ENCODE results near the gene SUSD1. TPM values are rescaled to one million over a fixed set of nuclear protein-coding genes. Genes with fewer than 3 reads are reported as not detected.
A peak's percentile ranks its signal among the peaks of the same experiment; 100 is the strongest.

The SUSD1 gene
- total RNA-seq, 1 experiment from 2014 or later = 14.5 TPM

DNA sequence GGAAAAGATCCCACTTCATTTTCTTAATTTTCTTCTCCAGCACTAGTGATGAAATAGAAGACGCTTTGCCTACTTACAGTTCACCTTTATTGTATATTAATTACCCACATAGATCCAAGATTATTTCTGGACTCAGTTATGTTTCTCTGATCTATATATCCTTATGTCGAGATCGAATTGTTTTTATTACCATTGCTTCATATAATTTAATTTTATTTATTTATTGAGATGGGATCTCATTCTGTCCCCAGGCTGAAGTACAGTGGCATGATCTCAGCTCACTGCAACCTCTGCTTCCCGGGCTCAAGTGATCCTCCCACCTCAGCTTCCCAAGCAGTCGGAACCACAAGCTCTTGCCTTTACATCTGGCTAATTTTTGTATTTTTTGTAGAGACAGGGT is 157.2 kb downstream of the SUSD1 start:
- H3K9ac ChIP-seq (ENCODE audit: low read length) = no peak overlapping the region
- H3K9me2 ChIP-seq (replicated peaks; ENCODE audit: insufficient read depth, low read length) = no peaks in the 10 kb centered on the region
- no peak for DNase-seq
- H2AFZ ChIP-seq (ENCODE audit: low read length) = no peak overlapping the region
- H3K79me2 ChIP-seq (ENCODE audit: low read length) = no peaks in the 10 kb centered on the region
- no peak overlapping the region for H3K4me3 ChIP-seq (ENCODE audit: low read length)
- H3K27ac ChIP-seq (ENCODE audit: low read length) = no peak overlapping the region
- H3K27me3 ChIP-seq (ENCODE audit: low read length) = no peaks in the 10 kb centered on the region
- H3K9me3 ChIP-seq (ENCODE audit: low read length) = no peaks in the 10 kb centered on the region
- H3K4me1 ChIP-seq (ENCODE audit: low read length) = peaks cover 10% of the 10 kb centered on the region
- no peaks in the 10 kb centered on the region for H3K36me3 ChIP-seq (ENCODE audit: insufficient read depth, low read length)
- H3K4me2 ChIP-seq (ENCODE audit: low read depth, low read length, poor library complexity, severe bottlenecking) = no peak overlapping the region
- no peaks in the 10 kb centered on the region for H4K20me1 ChIP-seq (ENCODE audit: insufficient read depth, low read depth, low read length)

DNA sequence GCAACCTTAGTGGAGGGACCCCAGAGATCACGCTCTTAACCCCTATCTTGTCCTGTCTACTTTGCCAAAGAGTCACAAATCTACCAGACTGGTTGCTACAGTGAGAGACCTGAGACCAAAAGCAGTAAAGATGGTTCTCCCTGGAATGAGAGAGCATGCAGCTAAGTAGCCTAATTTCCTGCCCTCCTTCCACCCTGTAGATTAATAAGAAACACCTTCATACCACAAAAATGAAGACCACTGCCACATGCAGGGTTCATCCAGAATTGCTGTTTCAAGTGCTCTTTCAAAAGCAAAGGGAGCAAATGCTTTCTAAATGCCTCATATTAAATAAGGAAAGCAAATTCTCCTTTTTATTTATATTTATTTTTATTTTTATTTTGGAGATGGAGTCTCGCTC is 159.4 kb downstream of the SUSD1 start:
- Histone ChIP-seq H3K27ac (ENCODE audit: low read length) (no peak overlapping the region), H4K20me1 (ENCODE audit: insufficient read depth, low read depth, low read length) (no peaks in the 10 kb centered on the region), H3K9me3 (ENCODE audit: low read length) (no peaks in the 10 kb centered on the region), H3K9ac (ENCODE audit: low read length) (no peak overlapping the region), H2AFZ (ENCODE audit: low read length) (no peak overlapping the region), H3K4me3 (ENCODE audit: low read length) (no peak overlapping the region), H3K27me3 (ENCODE audit: low read length) (no peaks in the 10 kb centered on the region), H3K79me2 (ENCODE audit: low read length) (no peaks in the 10 kb centered on the region), H3K4me2 (ENCODE audit: low read depth, low read length, poor library complexity, severe bottlenecking) (no peak overlapping the region), H3K4me1 (ENCODE audit: low read length) (peaks cover 21% of the 10 kb centered on the region), H3K9me2 (replicated peaks; ENCODE audit: insufficient read depth, low read length) (no peaks in the 10 kb centered on the region), H3K36me3 (ENCODE audit: insufficient read depth, low read length) (no peaks in the 10 kb centered on the region)
- no peak for DNase-seq

- Histone ChIP-seq H2AFZ (ENCODE audit: low read length) (no peak overlapping the region), H3K4me2 (ENCODE audit: low read depth, low read length, poor library complexity, severe bottlenecking) (no peak overlapping the region), H3K27ac (ENCODE audit: low read length) (no peak overlapping the region)
Observed at GRCh38 chr9:112015149-112015548, 159.9 kb downstream of the SUSD1 start.

DNA sequence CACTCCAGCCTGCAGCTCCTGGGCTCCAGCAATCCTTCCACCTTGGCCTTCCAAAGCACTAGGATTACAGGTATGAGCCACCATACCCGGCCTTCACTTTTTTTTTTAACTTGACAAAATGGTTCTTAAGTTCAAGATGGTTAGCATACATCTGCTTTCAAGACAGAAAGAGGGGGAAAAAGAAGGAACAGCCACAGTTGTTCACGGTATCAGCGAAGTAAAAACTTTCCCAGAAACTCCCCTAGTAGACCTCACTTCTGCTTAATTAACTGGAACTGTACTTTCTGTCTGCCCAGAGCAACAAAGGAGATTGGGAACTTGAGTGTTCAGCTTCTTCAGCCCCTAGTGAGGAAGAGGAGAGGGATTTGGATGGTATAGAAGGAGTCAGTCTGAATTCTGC is 161.8 kb downstream of the SUSD1 start:
- Histone ChIP-seq H2AFZ (ENCODE audit: low read length) (no peak overlapping the region), H4K20me1 (ENCODE audit: insufficient read depth, low read depth, low read length) (no peaks in the 10 kb centered on the region), H3K79me2 (ENCODE audit: low read length) (no peaks in the 10 kb centered on the region), H3K4me1 (ENCODE audit: low read length) (peaks cover 18% of the 10 kb centered on the region), H3K36me3 (ENCODE audit: insufficient read depth, low read length) (no peaks in the 10 kb centered on the region), H3K4me2 (ENCODE audit: low read depth, low read length, poor library complexity, severe bottlenecking) (no peak overlapping the region), H3K27me3 (ENCODE audit: low read length) (no peaks in the 10 kb centered on the region), H3K27ac (ENCODE audit: low read length) (no peak overlapping the region), H3K9me2 (replicated peaks; ENCODE audit: insufficient read depth, low read length) (no peaks in the 10 kb centered on the region), H3K9me3 (ENCODE audit: low read length) (no peaks in the 10 kb centered on the region), H3K4me3 (ENCODE audit: low read length) (no peak overlapping the region), H3K9ac (ENCODE audit: low read length) (no peak overlapping the region)
- DNase-seq = no peak

More at GRCh38 chr9:112015149-112015548, 159.9 kb downstream of the SUSD1 start:
- no peaks in the 10 kb centered on the region for H3K79me2 ChIP-seq (ENCODE audit: low read length)
- H4K20me1 ChIP-seq (ENCODE audit: insufficient read depth, low read depth, low read length) = no peaks in the 10 kb centered on the region
- no peaks in the 10 kb centered on the region for H3K9me2 ChIP-seq (replicated peaks; ENCODE audit: insufficient read depth, low read length)
- DNase-seq = no peak
- H3K4me3 ChIP-seq (ENCODE audit: low read length) = no peak overlapping the region
- H3K36me3 ChIP-seq (ENCODE audit: insufficient read depth, low read length) = no peaks in the 10 kb centered on the region
- no peaks in the 10 kb centered on the region for H3K9me3 ChIP-seq (ENCODE audit: low read length)
- H3K4me1 ChIP-seq (ENCODE audit: low read length) = peaks cover 18% of the 10 kb centered on the region
- H3K27me3 ChIP-seq (ENCODE audit: low read length) = no peaks in the 10 kb centered on the region
- no peak overlapping the region for H3K9ac ChIP-seq (ENCODE audit: low read length)

- Histone ChIP-seq H3K9ac (ENCODE audit: low read length) (no peak overlapping the region), H3K27ac (ENCODE audit: low read length) (peak overlapping the region; percentile 22; the same call in 1 of the 2 replicates), H3K79me2 (ENCODE audit: low read length) (no peaks in the 10 kb centered on the region), H3K9me3 (ENCODE audit: low read length) (no peaks in the 10 kb centered on the region), H3K36me3 (ENCODE audit: insufficient read depth, low read length) (no peaks in the 10 kb centered on the region), H3K27me3 (ENCODE audit: low read length) (no peaks in the 10 kb centered on the region), H3K4me3 (ENCODE audit: low read length) (no peak overlapping the region), H4K20me1 (ENCODE audit: insufficient read depth, low read depth, low read length) (no peaks in the 10 kb centered on the region), H2AFZ (ENCODE audit: low read length) (no peak overlapping the region), H3K4me2 (ENCODE audit: low read depth, low read length, poor library complexity, severe bottlenecking) (peak overlapping the region; percentile 20), H3K9me2 (replicated peaks; ENCODE audit: insufficient read depth, low read length) (no peaks in the 10 kb centered on the region), H3K4me1 (ENCODE audit: low read length) (peaks cover 18% of the 10 kb centered on the region)
- peak; percentile 51 for DNase-seq
Observed at GRCh38 chr9:112012026-112012902, 162.8 kb downstream of the SUSD1 start.

- Histone ChIP-seq H2AFZ (ENCODE audit: low read length) (no peak overlapping the region), H3K9me2 (replicated peaks; ENCODE audit: insufficient read depth, low read length) (no peaks in the 10 kb centered on the region), H3K4me3 (ENCODE audit: low read length) (no peak overlapping the region), H3K36me3 (ENCODE audit: insufficient read depth, low read length) (no peaks in the 10 kb centered on the region), H3K4me1 (ENCODE audit: low read length) (peaks cover 18% of the 10 kb centered on the region), H3K9me3 (ENCODE audit: low read length) (no peaks in the 10 kb centered on the region), H3K4me2 (ENCODE audit: low read depth, low read length, poor library complexity, severe bottlenecking) (no peak overlapping the region), H3K27me3 (ENCODE audit: low read length) (no peaks in the 10 kb centered on the region), H4K20me1 (ENCODE audit: insufficient read depth, low read depth, low read length) (no peaks in the 10 kb centered on the region), H3K27ac (ENCODE audit: low read length) (no peak overlapping the region), H3K79me2 (ENCODE audit: low read length) (no peaks in the 10 kb centered on the region), H3K9ac (ENCODE audit: low read length) (no peak overlapping the region)
- no peak for DNase-seq
Observed at GRCh38 chr9:112011051-112011620, 164.0 kb downstream of the SUSD1 start.

- H3K27me3 ChIP-seq (ENCODE audit: low read length) = no peaks in the 10 kb centered on the region
- no peaks in the 10 kb centered on the region for H4K20me1 ChIP-seq (ENCODE audit: insufficient read depth, low read depth, low read length)
- H3K79me2 ChIP-seq (ENCODE audit: low read length) = no peaks in the 10 kb centered on the region
- no peak overlapping the region for H3K4me2 ChIP-seq (ENCODE audit: low read depth, low read length, poor library complexity, severe bottlenecking)
- no peak overlapping the region for H3K4me3 ChIP-seq (ENCODE audit: low read length)
- DNase-seq = no peak
- H3K9me3 ChIP-seq (ENCODE audit: low read length) = no peaks in the 10 kb centered on the region
- H3K9ac ChIP-seq (ENCODE audit: low read length) = no peak overlapping the region
- H3K4me1 ChIP-seq (ENCODE audit: low read length) = peaks cover 18% of the 10 kb centered on the region
- H3K36me3 ChIP-seq (ENCODE audit: insufficient read depth, low read length) = no peaks in the 10 kb centered on the region
- no peaks in the 10 kb centered on the region for H3K9me2 ChIP-seq (replicated peaks; ENCODE audit: insufficient read depth, low read length)
- H2AFZ ChIP-seq (ENCODE audit: low read length) = no peak overlapping the region
- no peak overlapping the region for H3K27ac ChIP-seq (ENCODE audit: low read length)
Observed at GRCh38 chr9:112010537-112010936, 164.6 kb downstream of the SUSD1 start.

DNA sequence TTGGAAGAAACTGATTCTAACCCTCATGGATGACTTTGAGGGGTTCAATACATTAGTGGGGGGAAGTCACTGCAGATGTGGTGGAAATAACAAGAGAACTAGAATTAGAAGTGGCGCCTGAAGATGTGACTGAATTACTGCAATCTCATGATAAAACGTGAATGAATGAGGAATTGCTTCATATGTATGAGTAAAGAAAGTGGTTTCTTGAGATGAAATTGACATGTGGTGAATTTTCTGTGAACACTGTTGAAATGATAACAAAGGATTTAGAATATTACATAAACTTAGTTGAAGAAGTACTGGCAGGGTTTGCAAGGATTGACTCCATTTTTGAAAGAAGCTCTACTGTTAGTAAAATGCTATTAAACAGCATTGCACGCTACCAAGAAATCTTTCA is 165.4 kb downstream of the SUSD1 start:
- no peak overlapping the region for H3K27ac ChIP-seq (ENCODE audit: low read length)
- no peak overlapping the region for H3K4me3 ChIP-seq (ENCODE audit: low read length)
- H3K4me2 ChIP-seq (ENCODE audit: low read depth, low read length, poor library complexity, severe bottlenecking) = no peak overlapping the region
- H3K27me3 ChIP-seq (ENCODE audit: low read length) = no peaks in the 10 kb centered on the region
- no peak overlapping the region for H3K9ac ChIP-seq (ENCODE audit: low read length)
- H3K9me2 ChIP-seq (replicated peaks; ENCODE audit: insufficient read depth, low read length) = no peaks in the 10 kb centered on the region
- peaks cover 18% of the 10 kb centered on the region for H3K4me1 ChIP-seq (ENCODE audit: low read length)
- H3K79me2 ChIP-seq (ENCODE audit: low read length) = no peaks in the 10 kb centered on the region
- H3K36me3 ChIP-seq (ENCODE audit: insufficient read depth, low read length) = no peaks in the 10 kb centered on the region
- H2AFZ ChIP-seq (ENCODE audit: low read length) = no peak overlapping the region
- no peaks in the 10 kb centered on the region for H3K9me3 ChIP-seq (ENCODE audit: low read length)
- no peaks in the 10 kb centered on the region for H4K20me1 ChIP-seq (ENCODE audit: insufficient read depth, low read depth, low read length)
- no peak for DNase-seq

Data from Karpas-422 (cell line).